DOHH2 (cell line): ENCODE measurements around the gene TBC1D24.

ENCODE experiments used
- H3F3A ChIP-seq: fragments of 200-600 bp; sonication (generic), shearing (Covaris generic); 2 replicates; pipeline ENCODE4 v1.6.0; 2016; ENCODE audit warnings: antibody characterized with exemption, mild to moderate bottlenecking; ENCODE audit not compliant: control insufficient read depth, insufficient read depth
- H3K27ac ChIP-seq: fragments of 200-600 bp; sonication (generic); 2 replicates; pipeline ENCODE4 v1.5.1; 2014; ENCODE audit warnings: low read depth, mild to moderate bottlenecking, low read length, moderate library complexity
- H3K27me3 ChIP-seq: fragments of 200-600 bp; sonication (generic); 2 replicates; pipeline ENCODE4 v1.6.1; 2014; ENCODE audit warnings: mild to moderate bottlenecking, low read length, mixed read lengths; ENCODE audit not compliant: control insufficient read depth
- H3K36me3 ChIP-seq: fragments of 200-600 bp; sonication (generic); 2 replicates; pipeline ENCODE4 v1.6.1; 2014; ENCODE audit warnings: mild to moderate bottlenecking, low read length, moderate library complexity, mixed read lengths; ENCODE audit not compliant: control insufficient read depth
- H3K4me1 ChIP-seq: fragments of 200-600 bp; sonication (generic); 2 replicates; pipeline ENCODE4 v1.6.1; 2014; ENCODE audit warnings: mild to moderate bottlenecking, low read length, mixed read lengths; ENCODE audit not compliant: control insufficient read depth
- H3K4me2 ChIP-seq: fragments of 200-600 bp; sonication (generic); 2 replicates; pipeline ENCODE4 v1.6.0; 2014; ENCODE audit warnings: mild to moderate bottlenecking, low read length, moderate library complexity
- H3K4me3 ChIP-seq: fragments of 200-600 bp; sonication (generic); 2 replicates; pipeline ENCODE4 v1.5.1; 2014; ENCODE audit warnings: mild to moderate bottlenecking, low read length, mixed read lengths
- H3K79me2 ChIP-seq: fragments of 200-600 bp; sonication (generic); 2 replicates; pipeline ENCODE4 v1.6.1; 2014; ENCODE audit warnings: mild to moderate bottlenecking, low read length, mixed read lengths; ENCODE audit not compliant: control insufficient read depth
- H3K9me2 ChIP-seq: fragments of 200-600 bp; sonication (generic); replicated peaks from 2 replicates; pipeline ENCODE4 v1.6.1; 2014; ENCODE audit warnings: mild to moderate bottlenecking, low read length, mixed read lengths; ENCODE audit not compliant: control insufficient read depth
- H3K9me3 ChIP-seq: fragments of 200-600 bp; sonication (generic); 2 replicates; pipeline ENCODE4 v1.6.1; 2014; ENCODE audit warnings: antibody characterized with exemption, low read length, mixed read lengths; ENCODE audit not compliant: control insufficient read depth, insufficient read depth
- H4K20me1 ChIP-seq: fragments of 200-600 bp; sonication (generic); 2 replicates; pipeline ENCODE4 v1.6.0; 2014; ENCODE audit warnings: low read depth, mild to moderate bottlenecking, antibody characterized with exemption, low read length, moderate library complexity; ENCODE audit not compliant: control insufficient read depth, insufficient read depth
- CTCF ChIP-seq: fragments of 200-600 bp; sonication (generic); IDR thresholded peaks from one replicate; pipeline ENCODE4 v1.5.1; 2014; ENCODE audit warnings: antibody characterized with exemption, mild to moderate bottlenecking, low read depth, low read length; ENCODE audit not compliant: poor library complexity, severe bottlenecking
- EZH2phosphoT487 ChIP-seq: fragments of 200-600 bp; sonication (generic); IDR thresholded peaks from 2 replicates; pipeline ENCODE4 v1.6.1; 2017; ENCODE audit warnings: borderline replicate concordance, mild to moderate bottlenecking, antibody characterized with exemption, low read length, moderate library complexity, mixed read lengths

TBC1D24 gene

GRCh38 chr16:2450975-2451381, 23.9 kb upstream of the TBC1D24 start:
- Histone ChIP-seq H3K36me3 (peaks cover 93% of the 10 kb centered on the region), H3K4me2 (no peak overlapping the region), H3K79me2 (peaks cover 7% of the 10 kb centered on the region; the same call in 1 of the 2 replicates), H3F3A (no peaks in the 10 kb centered on the region; the same call in 1 of the 2 replicates), H3K9me2 (no peaks in the 10 kb centered on the region), H4K20me1 (no peaks in the 10 kb centered on the region), H3K9me3 (no peaks in the 10 kb centered on the region), H3K4me1 (no peaks in the 10 kb centered on the region), H3K4me3 (no peak overlapping the region), H3K27ac (no peak overlapping the region), H3K27me3 (no peaks in the 10 kb centered on the region)
- TF ChIP-seq EZH2phosphoT487 = no peak

GRCh38 chr16:2451851-2452320, 23.0 kb upstream of the TBC1D24 start:
- Histone ChIP-seq H3K27ac (no peak overlapping the region), H3K4me1 (no peaks in the 10 kb centered on the region), H4K20me1 (no peaks in the 10 kb centered on the region), H3K4me2 (no peak overlapping the region), H3K79me2 (peaks cover 7% of the 10 kb centered on the region; the same call in 1 of the 2 replicates), H3K36me3 (peaks cover 93% of the 10 kb centered on the region), H3K9me2 (no peaks in the 10 kb centered on the region), H3F3A (peaks cover 2% of the 10 kb centered on the region), H3K4me3 (no peak overlapping the region), H3K27me3 (no peaks in the 10 kb centered on the region), H3K9me3 (no peaks in the 10 kb centered on the region)
- TF ChIP-seq CTCF = no peak
- no peak for TF ChIP-seq EZH2phosphoT487

- peaks cover 7% of the 10 kb centered on the region; the same call in 1 of the 2 replicates for H3K79me2 ChIP-seq
- H3K36me3 ChIP-seq = peaks cover 95% of the 10 kb centered on the region
- no peaks in the 10 kb centered on the region for H3K9me3 ChIP-seq
- H3K27me3 ChIP-seq = no peaks in the 10 kb centered on the region
- H4K20me1 ChIP-seq = no peaks in the 10 kb centered on the region
- H3K4me1 ChIP-seq = no peaks in the 10 kb centered on the region; the same call in 1 of the 2 replicates
- TF ChIP-seq CTCF = no peak
- TF ChIP-seq EZH2phosphoT487 = no peak
- no peak overlapping the region for H3K4me2 ChIP-seq
- no peak overlapping the region for H3K4me3 ChIP-seq
- H3K9me2 ChIP-seq = no peaks in the 10 kb centered on the region
- peaks cover 8% of the 10 kb centered on the region for H3F3A ChIP-seq
- no peak overlapping the region for H3K27ac ChIP-seq
Measured at GRCh38 chr16:2452650-2453049, 22.3 kb upstream of the TBC1D24 start.

- Histone ChIP-seq H3F3A (peaks cover 13% of the 10 kb centered on the region), H3K79me2 (peaks cover 4% of the 10 kb centered on the region), H3K4me1 (peaks cover 20% of the 10 kb centered on the region), H3K9me3 (no peaks in the 10 kb centered on the region), H3K4me3 (no peak overlapping the region), H3K4me2 (no peak overlapping the region), H3K27ac (no peak overlapping the region), H3K27me3 (no peaks in the 10 kb centered on the region), H4K20me1 (no peaks in the 10 kb centered on the region), H3K36me3 (peaks cover 82% of the 10 kb centered on the region), H3K9me2 (no peaks in the 10 kb centered on the region)
- TF ChIP-seq EZH2phosphoT487 = no peak
Measured at GRCh38 chr16:2455081-2455845, 19.7 kb upstream of the TBC1D24 start.
